Dedifferentiated amniotic fluid mesenchymal stem cell (primary cell): ENCODE results near the gene RNF180.
"Not testable (repeated sequence)": the region's sequence is repeated elsewhere in the genome, so short reads cannot be mapped to it uniquely, and the experiment has no call there.

Experiments used
- DNase-seq: peaks from one replicate; pipeline ENCODE4 v3.0.0-alpha.2; 2016; ENCODE audit errors: extremely low spot score

The RNF180 gene

DNA sequence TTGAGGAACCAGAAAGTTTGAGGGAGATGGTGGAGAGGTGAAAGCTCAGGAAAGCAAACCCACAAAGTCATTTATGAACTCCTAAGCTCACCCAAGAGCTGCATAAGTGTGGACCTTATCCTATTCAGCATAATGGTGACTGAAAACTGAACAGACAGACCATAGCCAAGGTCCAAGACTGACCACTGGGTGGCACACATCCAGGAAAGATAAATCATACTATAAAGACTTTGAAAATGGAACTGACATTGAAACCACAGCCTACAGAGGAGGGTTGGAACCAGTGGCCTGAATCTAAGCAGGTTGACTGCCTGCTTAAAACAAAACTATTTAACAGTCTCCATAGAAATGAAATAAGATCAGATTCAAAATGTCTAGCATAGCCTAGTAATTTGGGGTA is 219.1 kb downstream of the RNF180 start:
- DNase-seq = no peak

DNA sequence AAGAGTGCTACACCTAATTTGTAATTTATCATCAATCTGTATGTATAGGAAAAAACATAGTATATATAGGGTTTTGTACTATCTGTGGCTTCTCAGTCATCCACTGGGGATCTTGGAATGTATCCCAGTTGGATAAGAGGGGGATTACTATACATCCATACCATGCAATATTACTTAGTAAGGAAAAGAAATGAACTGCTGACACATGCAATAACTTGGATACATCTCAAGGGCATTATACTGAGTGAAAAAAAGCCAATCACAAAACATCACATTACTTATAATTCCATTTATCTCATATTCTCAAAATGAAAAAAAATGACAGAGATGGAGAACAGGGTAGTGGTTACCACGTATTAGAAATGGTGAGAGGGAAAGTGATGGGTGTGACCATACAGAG is 231.9 kb downstream of the RNF180 start:
- DNase-seq = no peak

DNA sequence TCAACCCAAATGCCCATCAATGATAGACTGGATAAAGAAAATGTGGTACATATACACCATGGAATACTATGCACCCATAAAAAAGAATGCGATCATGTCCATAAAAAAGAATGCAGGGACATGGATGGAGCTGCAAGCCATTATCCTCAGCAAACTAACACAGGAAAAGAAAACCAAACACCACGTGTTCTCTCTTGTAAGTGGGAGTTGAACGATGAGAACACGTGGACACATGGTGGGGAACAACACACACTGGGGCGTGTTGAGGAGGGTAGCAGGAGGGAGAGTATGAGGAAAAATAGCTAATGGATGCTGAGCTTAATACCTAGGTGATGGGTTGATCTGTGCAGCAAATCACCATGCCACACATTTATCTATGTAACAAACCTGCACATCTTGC is 233.1 kb downstream of the RNF180 start:
- not testable (repeated sequence) for DNase-seq

- DNase-seq = not testable (repeated sequence)
Observed at GRCh38 chr5:64407103-64407825, 241.6 kb downstream of the RNF180 start.

DNA sequence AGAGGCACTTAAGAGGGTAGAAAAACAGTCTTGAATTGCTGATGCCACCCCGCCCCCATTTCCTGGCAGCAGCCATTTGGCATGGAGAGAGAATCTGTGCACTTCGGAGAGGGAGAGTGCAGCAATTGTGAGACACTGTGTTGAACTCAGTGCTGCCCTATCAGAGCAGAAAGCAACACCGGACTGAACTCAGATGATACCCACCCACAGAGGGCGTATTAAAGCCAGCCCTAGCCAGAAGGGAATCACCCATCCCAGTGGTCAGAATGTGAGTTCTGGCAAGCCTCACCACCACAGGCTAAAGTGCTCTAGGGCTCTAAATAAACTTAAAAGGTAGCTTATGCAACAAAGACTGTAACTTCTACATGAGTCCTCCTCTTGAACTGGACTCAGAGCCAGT is 251.7 kb downstream of the RNF180 start:
- no peak for DNase-seq

DNA sequence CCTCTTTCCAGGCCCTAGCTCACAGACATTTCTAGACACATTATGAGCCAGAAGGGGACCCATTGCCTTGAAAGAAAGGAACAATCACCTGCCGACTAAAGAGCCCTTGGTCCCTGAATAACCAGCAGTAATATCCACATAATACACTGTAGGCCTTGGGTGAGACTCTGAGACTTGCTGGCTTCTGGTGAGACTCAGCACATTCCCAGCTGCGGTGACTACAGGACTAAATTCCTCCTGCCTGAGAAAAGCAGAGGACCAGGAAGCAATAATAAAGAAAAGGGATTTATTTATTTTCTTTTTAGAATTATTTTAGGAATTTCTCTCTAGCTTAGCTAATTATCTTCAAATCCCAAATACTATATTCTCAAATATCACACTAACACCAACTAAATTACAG is 252.4 kb downstream of the RNF180 start:
- no peak for DNase-seq
